CD4-positive, alpha-beta T cell (primary cell): Measurements from ENCODE around the gene CDH4. TPM values are rescaled to one million over a fixed set of nuclear protein-coding genes. Genes with fewer than 3 reads are reported as not detected.

Experiments
- ATAC-seq: fragments of 200-7000 bp; cut with Tn5 transposase; one replicate; pipeline ENCODE4 v1.10.0; 2022; ENCODE audit warnings: mild to moderate bottlenecking; ENCODE audit not compliant: poor library complexity
- CTCF ChIA-PET: fragments of 350-600 bp; sonication (Branson Sonifier 250); formaldehyde crosslinking; loops from one replicate; lab custom pipeline; 2021; ENCODE audit warnings: antibody characterized with exemption, inconsistent platforms; lab: Charles Lee
- POLR2A ChIA-PET: fragments of 350-600 bp; sonication (Branson Sonifier 250); formaldehyde crosslinking; loops from one replicate; lab custom pipeline; 2021; ENCODE audit warnings: antibody characterized with exemption, inconsistent platforms; lab: Charles Lee
- DNase-seq, 14 experiments: peaks; one replicate each; pipeline ENCODE4 v3.0.0-alpha.2; 2013 to 2020; ENCODE audit warnings: mixed read lengths in 2 of 14
- H3K27ac ChIP-seq, 2 donors: one replicate each; pipeline versions ENCODE4 v1.5.1 to v1.7.0; 2013; ENCODE audit warnings: low read length in 2 of 2, low read depth in 1 of 2, mild to moderate bottlenecking in 1 of 2
- H3K27me3 ChIP-seq, 2 experiments: 1 replicate in 1 of 2; 2 replicates in 1 of 2; pipeline versions ENCODE4 v1.6.1 to v1.7.0; 2013; ENCODE audit warnings: low read length in 2 of 2, control low read depth in 1 of 2, mild to moderate bottlenecking in 1 of 2, moderate library complexity in 1 of 2; ENCODE audit not compliant: insufficient read depth in 2 of 2, control insufficient read depth in 1 of 2
- H3K36me3 ChIP-seq: one replicate; pipeline ENCODE4 v1.6.1; 2013; ENCODE audit warnings: low read length, control low read depth; ENCODE audit not compliant: insufficient read depth
- H3K4me1 ChIP-seq: one replicate; pipeline ENCODE4 v1.6.1; 2013; ENCODE audit warnings: low read length, control low read depth; ENCODE audit not compliant: insufficient read depth
- H3K4me3 ChIP-seq: one replicate; pipeline ENCODE4 v1.5.1; 2013; ENCODE audit warnings: mild to moderate bottlenecking, low read length, moderate library complexity
- H3K9me3 ChIP-seq, 2 experiments: 1 replicate in 1 of 2; 2 replicates in 1 of 2; pipeline versions ENCODE4 v1.6.1 to v1.7.0; 2013; ENCODE audit warnings: low read length in 2 of 2, mild to moderate bottlenecking in 2 of 2, control low read depth in 1 of 2, moderate library complexity in 1 of 2; ENCODE audit not compliant: control insufficient read depth in 1 of 2, insufficient read depth in 1 of 2
- H3K27ac Mint-ChIP-seq: one replicate; pipeline ENCODE4 v1.8.0; 2020; ENCODE audit warnings: mixed read lengths
- H3K27me3 Mint-ChIP-seq: one replicate; pipeline ENCODE4 v1.8.0; 2021; ENCODE audit warnings: mixed read lengths
- H3K36me3 Mint-ChIP-seq: one replicate; pipeline ENCODE4 v1.8.0; 2021; ENCODE audit warnings: low read depth, mixed read lengths
- H3K4me1 Mint-ChIP-seq: one replicate; pipeline ENCODE4 v1.8.0; 2021; ENCODE audit warnings: low read depth, mixed read lengths
- H3K4me3 Mint-ChIP-seq: one replicate; pipeline ENCODE4 v1.8.0; 2020; ENCODE audit warnings: mild to moderate bottlenecking, mixed read lengths
- H3K9me3 Mint-ChIP-seq: one replicate; pipeline ENCODE4 v1.8.0; 2020; ENCODE audit warnings: mixed read lengths
- CTCF ChIP-seq: fragments of 200-600 bp; IDR thresholded peaks from one replicate; pipeline ENCODE4 v1.8.0; 2022; ENCODE audit warnings: antibody characterized with exemption, mild to moderate bottlenecking
- intact Hi-C, 2 experiments: fragments of 100-400 bp; cut with DNase I in 1 of 2; cut with micrococcal nuclease in 1 of 2; formaldehyde crosslinking; loops; one replicate each; pipeline versions ENCODE4 v1.15.1 to v1.9.0; 2023 to 2025; cut with DNase I, micrococcal nuclease
- total RNA-seq, 174 experiments: library from RNA in 2 of 174; stranded (reverse) in 2 of 174; gene quantifications; one replicate each; pipeline ENCODE4 v1.2.3 and lab custom pipeline; 2021 to 2026

Gene CDH4
- total RNA-seq, 2 experiments from 2014 or later: 0.11 TPM

GRCh38 chr20:61523145-61523544 lies 271.1 kb downstream of the CDH4 start:
- Mint-ChIP-seq H3K4me1 (no peaks in the 10 kb centered on the region), H3K4me3 (no peak overlapping the region), H3K36me3 (no peaks in the 10 kb centered on the region), H3K9me3 (peaks cover 3% of the 10 kb centered on the region), H3K27me3 (no peaks in the 10 kb centered on the region), H3K27ac (no peak overlapping the region)
- H3K9me3 ChIP-seq: peaks cover 0 to 36% of the 10 kb centered on the region in 2 experiments
- no peak overlapping the region for H3K4me3 ChIP-seq
- H3K27ac ChIP-seq: no peak overlapping the region
- ChIA-PET POLR2A (no interaction called here), CTCF (no interaction called here)
- intact Hi-C loops: no loop called here
- TF ChIP-seq CTCF: no peak
- no peaks in the 10 kb centered on the region for H3K27me3 ChIP-seq
- no peaks in the 10 kb centered on the region for H3K4me1 ChIP-seq
- no peaks in the 10 kb centered on the region for H3K36me3 ChIP-seq
- ATAC-seq (no peak), DNase-seq (no peak)

GRCh38 chr20:61524951-61525666 lies 273.0 kb downstream of the CDH4 start:
- intact Hi-C loops: no loop called here
- H3K9me3 ChIP-seq: peaks cover 0 to 26% of the 10 kb centered on the region in 2 experiments
- no peaks in the 10 kb centered on the region for H3K9me3 Mint-ChIP-seq
- no peak overlapping the region for H3K4me3 ChIP-seq
- H3K27me3 ChIP-seq: no peaks in the 10 kb centered on the region
- DNase-seq: no peak
- H3K36me3 Mint-ChIP-seq: no peaks in the 10 kb centered on the region
- H3K27me3 Mint-ChIP-seq: no peaks in the 10 kb centered on the region
- H3K4me3 Mint-ChIP-seq: no peak overlapping the region
- no peaks in the 10 kb centered on the region for H3K36me3 ChIP-seq
- ChIA-PET POLR2A (no interaction called here), CTCF (no interaction called here)
- no peak overlapping the region for H3K27ac ChIP-seq
- TF ChIP-seq CTCF: no peak
- H3K4me1 Mint-ChIP-seq: no peaks in the 10 kb centered on the region
- H3K27ac Mint-ChIP-seq: no peak overlapping the region
- H3K4me1 ChIP-seq: no peaks in the 10 kb centered on the region
- ATAC-seq: no peak

GRCh38 chr20:61525781-61526431 lies 273.8 kb downstream of the CDH4 start:
- Histone ChIP-seq H3K4me1 (no peaks in the 10 kb centered on the region), H3K9me3 (peaks cover 0 to 23% of the 10 kb centered on the region in 2 experiments), H3K27ac (no peak overlapping the region), H3K4me3 (no peak overlapping the region), H3K36me3 (no peaks in the 10 kb centered on the region), H3K27me3 (no peaks in the 10 kb centered on the region)
- no peak for ATAC-seq
- H3K27me3 Mint-ChIP-seq: no peaks in the 10 kb centered on the region
- H3K4me3 Mint-ChIP-seq: no peak overlapping the region
- ChIA-PET POLR2A (no interaction called here), CTCF (no interaction called here)
- H3K4me1 Mint-ChIP-seq: no peaks in the 10 kb centered on the region
- no peak for TF ChIP-seq CTCF
- H3K9me3 Mint-ChIP-seq: no peaks in the 10 kb centered on the region
- intact Hi-C loops: no loop called here
- no peaks in the 10 kb centered on the region for H3K36me3 Mint-ChIP-seq
- no peak overlapping the region for H3K27ac Mint-ChIP-seq
- no peak for DNase-seq
